Breast epithelium (tissue), 3 donors: ENCODE results near the gene IL9.

Source experiments
- CTCF ChIP-seq, 3 donors: fragments of 450-650 bp; IDR thresholded peaks; one replicate each; pipeline ENCODE4 v1.5.1; 2016 to 2017; ENCODE audit warnings: antibody characterized with exemption in 3 of 3, mild to moderate bottlenecking in 3 of 3, moderate library complexity in 3 of 3
- POLR2A ChIP-seq: fragments of 450-650 bp; IDR thresholded peaks from one replicate; pipeline ENCODE4 v1.6.1; 2016; ENCODE audit warnings: antibody characterized with exemption, mild to moderate bottlenecking, moderate library complexity

- TF ChIP-seq CTCF (IDR thresholded peaks at IDR 0.05): no peak
- TF ChIP-seq POLR2A: no peak
Observed at GRCh38 chr5:135921388-135921787, 25.7 kb upstream of the IL9 start.
